Nephron (organoid): ENCODE measurements around the gene CMTM1.

Experiments used
- H3K27ac Mint-ChIP-seq, 3 experiments: 2 replicates each; pipeline ENCODE4 v1.8.0; 2020; ENCODE audit warnings: mixed read lengths in 3 of 3, mild to moderate bottlenecking in 2 of 3, moderate library complexity in 1 of 3
- H3K27me3 Mint-ChIP-seq: 2 replicates; pipeline ENCODE4 v1.8.0; 2021; ENCODE audit warnings: low read depth, mild to moderate bottlenecking, moderate library complexity, mixed read lengths
- H3K36me3 Mint-ChIP-seq: 2 replicates; pipeline ENCODE4 v1.8.0; 2020; ENCODE audit warnings: low read depth, mixed read lengths
- H3K4me1 Mint-ChIP-seq: 2 replicates; pipeline ENCODE4 v1.8.0; 2020; ENCODE audit warnings: mixed read lengths
- H3K4me3 Mint-ChIP-seq, 3 experiments: 2 replicates each; pipeline ENCODE4 v1.8.0; 2020; ENCODE audit warnings: mild to moderate bottlenecking in 3 of 3, mixed read lengths in 3 of 3, moderate library complexity in 2 of 3
- H3K9me3 Mint-ChIP-seq: 2 replicates; pipeline ENCODE4 v1.8.0; 2020; ENCODE audit warnings: mixed read lengths
- CTCF ChIP-seq, 3 experiments: fragments of 200-600 bp; sonication (generic); IDR thresholded peaks; one replicate each; pipeline ENCODE4 v1.5.0; 2021; ENCODE audit warnings: antibody characterized with exemption in 3 of 3; ENCODE audit not compliant: unreplicated experiment in 3 of 3

CMTM1 gene

DNA sequence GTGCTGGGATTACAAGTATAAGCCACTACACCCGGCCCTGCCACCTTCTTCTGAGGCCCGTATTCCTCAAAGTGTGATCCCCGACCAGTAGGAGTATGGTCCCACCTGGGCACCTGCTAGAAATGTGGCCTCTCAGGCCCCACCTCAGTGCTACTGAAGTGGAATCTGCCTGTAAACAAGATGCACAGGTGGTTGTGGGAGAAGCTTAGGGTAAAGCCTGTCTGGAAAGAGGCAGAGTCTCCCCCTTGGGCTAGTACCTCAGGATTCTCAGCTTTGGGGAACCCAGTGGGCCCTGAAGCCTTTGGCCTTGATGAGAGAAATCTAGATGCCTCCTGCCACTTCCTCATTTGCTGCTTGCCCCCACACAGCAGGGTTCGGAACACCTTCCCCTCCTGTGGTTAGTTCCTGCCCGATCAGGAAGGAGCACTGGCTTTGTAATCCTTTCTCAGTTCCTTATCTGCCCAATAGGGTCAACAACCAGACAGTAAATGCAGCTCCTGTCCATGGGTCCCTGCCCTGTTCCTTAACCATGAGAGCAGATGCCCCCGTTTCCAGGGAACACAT lies 41.6 kb upstream of the CMTM1 start:
- Mint-ChIP-seq H3K27ac (no peak overlapping the region), H3K27me3 (no peaks in the 10 kb centered on the region), H3K4me3 (no peak overlapping the region), H3K9me3 (no peaks in the 10 kb centered on the region), H3K4me1 (peaks cover 17% of the 10 kb centered on the region), H3K36me3 (peaks cover 36% of the 10 kb centered on the region)
- no peak for TF ChIP-seq CTCF (IDR thresholded peaks at IDR 0.05; ENCODE audit: unreplicated experiment in 3 of 3)

GRCh38 chr16:66525396-66526180 lies 40.7 kb upstream of the CMTM1 start:
- Mint-ChIP-seq H3K36me3 (peaks cover 32% of the 10 kb centered on the region), H3K9me3 (no peaks in the 10 kb centered on the region), H3K4me3 (no peak overlapping the region), H3K27me3 (no peaks in the 10 kb centered on the region), H3K4me1 (peaks cover 12% of the 10 kb centered on the region), H3K27ac (no peak overlapping the region)
- TF ChIP-seq CTCF (IDR thresholded peaks at IDR 0.05; ENCODE audit: unreplicated experiment in 3 of 3), result no peak

DNA sequence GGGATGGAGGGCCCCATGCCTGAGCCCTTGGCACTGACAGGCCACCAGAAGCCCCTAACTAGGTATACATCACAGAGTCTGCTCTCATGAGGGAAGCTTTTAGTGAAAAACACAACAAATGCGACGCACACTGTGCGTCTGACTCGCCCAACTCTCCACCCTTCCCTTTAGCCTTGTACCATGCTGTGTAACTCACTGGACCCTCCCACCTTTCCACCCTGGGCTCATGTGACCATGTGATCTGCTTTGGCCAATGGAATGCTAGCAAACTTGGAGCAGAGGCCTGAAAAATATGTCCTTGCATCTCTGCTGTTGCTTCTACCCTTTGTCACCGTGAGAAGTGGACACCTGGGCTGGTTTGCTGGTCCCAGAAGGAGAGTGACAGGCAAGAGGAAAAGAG lies 37.9 kb upstream of the CMTM1 start:
- Mint-ChIP-seq H3K36me3 (peaks cover 37% of the 10 kb centered on the region), H3K4me3 (no peak overlapping the region), H3K27ac (no peak overlapping the region), H3K9me3 (no peaks in the 10 kb centered on the region), H3K27me3 (no peaks in the 10 kb centered on the region), H3K4me1 (no peaks in the 10 kb centered on the region)
- no peak for TF ChIP-seq CTCF (IDR thresholded peaks at IDR 0.05; ENCODE audit: unreplicated experiment in 3 of 3)

GRCh38 chr16:66529475-66529874 lies 36.8 kb upstream of the CMTM1 start:
- H3K27ac Mint-ChIP-seq, result no peak overlapping the region
- no peaks in the 10 kb centered on the region for H3K9me3 Mint-ChIP-seq
- TF ChIP-seq CTCF (IDR thresholded peaks at IDR 0.05; ENCODE audit: unreplicated experiment in 3 of 3), result no peak
- no peaks in the 10 kb centered on the region for H3K27me3 Mint-ChIP-seq
- peaks cover 42% of the 10 kb centered on the region for H3K36me3 Mint-ChIP-seq
- H3K4me3 Mint-ChIP-seq, result no peak overlapping the region
- no peaks in the 10 kb centered on the region for H3K4me1 Mint-ChIP-seq

GRCh38 chr16:66534376-66534799 lies 31.9 kb upstream of the CMTM1 start:
- Mint-ChIP-seq H3K27me3 (no peaks in the 10 kb centered on the region), H3K36me3 (peaks cover 49% of the 10 kb centered on the region), H3K4me1 (no peaks in the 10 kb centered on the region), H3K27ac (no peak overlapping the region), H3K4me3 (no peak overlapping the region), H3K9me3 (no peaks in the 10 kb centered on the region)
- no peak for TF ChIP-seq CTCF (IDR thresholded peaks at IDR 0.05; ENCODE audit: unreplicated experiment in 3 of 3)

- H3K27ac Mint-ChIP-seq, result no peak overlapping the region
- no peaks in the 10 kb centered on the region for H3K9me3 Mint-ChIP-seq
- TF ChIP-seq CTCF (IDR thresholded peaks at IDR 0.05; ENCODE audit: unreplicated experiment in 3 of 3), result no peak
- H3K4me3 Mint-ChIP-seq, result no peak overlapping the region
- H3K4me1 Mint-ChIP-seq, result peaks cover under 1% of the 10 kb centered on the region
- H3K36me3 Mint-ChIP-seq, result peaks cover 41% of the 10 kb centered on the region
- H3K27me3 Mint-ChIP-seq, result no peaks in the 10 kb centered on the region
Measured at GRCh38 chr16:66536525-66536924, 29.7 kb upstream of the CMTM1 start.
